ENCODE data around the gene TRPM8.

DNA sequence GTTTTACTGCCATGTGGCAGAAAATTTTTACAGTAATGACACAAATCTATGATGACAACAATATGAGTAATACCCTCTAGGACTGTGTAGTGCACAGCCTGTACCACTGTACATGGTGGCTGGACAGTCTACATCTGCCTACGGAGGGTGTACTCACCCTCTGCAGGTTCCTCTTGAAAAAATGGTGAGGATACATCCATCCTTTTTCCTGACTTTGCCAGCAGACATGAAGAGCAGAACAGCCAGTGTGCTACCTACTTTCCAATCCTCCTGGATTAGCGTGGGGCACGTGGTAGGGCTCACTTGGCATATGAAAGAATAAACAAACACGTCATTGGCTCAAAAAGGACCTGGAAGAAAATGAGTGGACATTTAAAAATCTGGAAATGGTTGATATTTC lies 62.6 kb downstream of the TRPM8 start:
- no peak for TF ChIP-seq CTCF (IDR thresholded peaks at IDR 0.05; ENCODE audit: low read depth, low read length)
- TF ChIP-seq EZH2phosphoT487 (IDR thresholded peaks at IDR 0.05; ENCODE audit: low read depth) = no peak
